ENCODE data around the gene MSH6. TPM values are rescaled to one million over a fixed set of nuclear protein-coding genes. Genes with fewer than 3 reads are reported as not detected.

Gene MSH6
- total and polyA plus RNA-seq, 2 of the 13 experiments (the other 11 are each of a cell fraction or from before 2014, with no cell fraction given): 20.8 to 113 TPM

GRCh38 chr2:47785986-47786385 is 3.0 kb downstream of the MSH6 start (continued):
- no peak for TF ChIP-seq ZNF543 (CRISPR knock-in tag; IDR thresholded peaks at IDR 0.05)
- no peak for TF ChIP-seq ZNF337 (CRISPR knock-in tag; IDR thresholded peaks at IDR 0.05; ENCODE audit: borderline replicate concordance, low read depth)
- no peak for TF ChIP-seq ZBTB3 (CRISPR knock-in tag; IDR thresholded peaks at IDR 0.05; ENCODE audit: borderline replicate concordance, low read depth)

GRCh38 chr2:47796090-47796697 is 13.2 kb downstream of the MSH6 start:
- FAIRE-seq (no peak), ATAC-seq (no peak), DNase-seq (ENCODE audit: low spot score) (no peak)
- Histone ChIP-seq H3K4me1 (ENCODE audit: insufficient read depth, low read length) (no peaks in the 10 kb centered on the region), H3K79me2 (ENCODE audit: insufficient read depth, low read length) (peaks cover 33% of the 10 kb centered on the region), H4K20me1 (ENCODE audit: insufficient read depth, low read length) (peaks cover 17% of the 10 kb centered on the region; the same call in 1 of the 2 replicates), H3K27ac (ENCODE audit: extremely low read length, insufficient read depth, low read length) (no peak overlapping the region), H3K9ac (ENCODE audit: insufficient read depth, low read depth, low read length) (no peak overlapping the region), H3K27me3 (ENCODE audit: control insufficient read depth in 1 of 2, insufficient read depth in 2 of 2, low read length in 2 of 2) (no peaks in the 10 kb centered on the region), H3K4me2 (ENCODE audit: low read depth, low read length) (no peak overlapping the region), H2AFZ (ENCODE audit: low read length) (no peak overlapping the region), H3K9me3 (ENCODE audit: low read length) (no peaks in the 10 kb centered on the region), H3K4me3 (replicated peaks in 1 of 3; ENCODE audit: insufficient read depth in 1 of 3, low read depth in 2 of 3, low read length in 3 of 3) (no peak overlapping the region), H3K36me3 (replicated peaks in 1 of 2; ENCODE audit: control insufficient read depth in 1 of 2, insufficient read depth in 2 of 2, low read length in 2 of 2) (peaks cover 29 to 84% of the 10 kb centered on the region in 2 experiments)
- in situ Hi-C loops (cut with HindIII; ENCODE audit: extremely low pct_ligation_motif_present, low pct_unique_long_range_greater_than_20kb): no loop called here
- POLR2A ChIA-PET: no interaction called here
- intact Hi-C loops (cut with micrococcal nuclease; ENCODE audit: unreplicated experiment): no loop called here
- no TSS peak for BruUV-seq (replicated peaks)
- 98% methylated on average over 2 of the region's 2 CpGs for WGBS (ENCODE audit: low lambda C conversion rate)
- CTCF ChIA-PET (ENCODE audit: low intra/inter-chr PET ratio, low total read pairs): no interaction called here
- TF ChIP-seq ZNF121 (CRISPR knock-in tag; IDR thresholded peaks at IDR 0.05): peak; percentile 51; the same call in 1 of the 2 replicates
- TF ChIP-seq MTA1 (CRISPR knock-in tag; IDR thresholded peaks at IDR 0.05; ENCODE audit: borderline replicate concordance): no peak

GRCh38 chr2:47798631-47799030 is 15.7 kb downstream of the MSH6 start:
- in situ Hi-C loops (cut with HindIII; ENCODE audit: extremely low pct_ligation_motif_present, low pct_unique_long_range_greater_than_20kb): no loop called here
- FAIRE-seq (no peak), DNase-seq (ENCODE audit: low spot score) (no peak), ATAC-seq (no peak)
- Histone ChIP-seq H3K4me1 (ENCODE audit: insufficient read depth, low read length) (no peaks in the 10 kb centered on the region), H3K9me3 (ENCODE audit: low read length) (peaks cover 7% of the 10 kb centered on the region; the same call in 1 of the 2 replicates), H3K27me3 (ENCODE audit: control insufficient read depth in 1 of 2, insufficient read depth in 2 of 2, low read length in 2 of 2) (no peaks in the 10 kb centered on the region), H3K9ac (ENCODE audit: insufficient read depth, low read depth, low read length) (no peak overlapping the region), H2AFZ (ENCODE audit: low read length) (no peak overlapping the region), H3K27ac (ENCODE audit: extremely low read length, insufficient read depth, low read length) (no peak overlapping the region), H3K79me2 (ENCODE audit: insufficient read depth, low read length) (peaks cover 14% of the 10 kb centered on the region), H4K20me1 (ENCODE audit: insufficient read depth, low read length) (0 out of 2 replicates have a peak, but pooled peaks cover 4% of the 10 kb centered on the region), H3K4me2 (ENCODE audit: low read depth, low read length) (no peak overlapping the region), H3K4me3 (replicated peaks in 1 of 3; ENCODE audit: insufficient read depth in 1 of 3, low read depth in 2 of 3, low read length in 3 of 3) (no peak overlapping the region), H3K36me3 (replicated peaks in 1 of 2; ENCODE audit: control insufficient read depth in 1 of 2, insufficient read depth in 2 of 2, low read length in 2 of 2) (peaks cover 40 to 94% of the 10 kb centered on the region in 2 experiments)
- POLR2A ChIA-PET: interaction anchor here (1.9 kb wide), 1 partner anchor 16 kb away, joined by 6 read pairs; the partner anchor contains the start of gene MSH6
- intact Hi-C loops (cut with micrococcal nuclease; ENCODE audit: unreplicated experiment): no loop called here
- CTCF ChIA-PET (ENCODE audit: low intra/inter-chr PET ratio, low total read pairs): no interaction called here
- TSS peak; percentile 33 for BruUV-seq (replicated peaks)
- WGBS (ENCODE audit: low lambda C conversion rate): 97% methylated on average over 6 of the region's 6 CpGs
- TF ChIP-seq RCOR2 (CRISPR knock-in tag; IDR thresholded peaks at IDR 0.05): no peak
- no peak for TF ChIP-seq SKI (IDR thresholded peaks at IDR 0.05; ENCODE audit: partially characterized antibody)
- TF ChIP-seq ZNF33B (CRISPR knock-in tag; IDR thresholded peaks at IDR 0.05): no peak
- TF ChIP-seq JUNB (CRISPR knock-in tag; IDR thresholded peaks at IDR 0.05; ENCODE audit: borderline replicate concordance): no peak
- TF ChIP-seq YY1 (IDR thresholded peaks at IDR 0.05; ENCODE audit: insufficient read depth, insufficient replicate concordance, low read depth, low read length): no peak
- no peak for TF ChIP-seq U2AF1 (optimal IDR thresholded peaks at IDR 0.05; ENCODE audit: low read depth, low read length)
- TF ChIP-seq ZNF30 (CRISPR knock-in tag; IDR thresholded peaks at IDR 0.05): no peak
- no peak for TF ChIP-seq ZNF761 (CRISPR knock-in tag; conservative IDR thresholded peaks at IDR 0.05)
- no peak for TF ChIP-seq ZNF451 (CRISPR knock-in tag; IDR thresholded peaks at IDR 0.05)
- no peak for TF ChIP-seq CEBPZ (IDR thresholded peaks at IDR 0.05; ENCODE audit: low read length)
